Ishikawa (cell line): ENCODE data around the gene ALDH7A1.

Experiments used
- CEBPB ChIP-seq: IDR thresholded peaks from 2 replicates; pipeline ENCODE4 v1.6.1; 2012
- CREB1 ChIP-seq: IDR thresholded peaks from 2 replicates; pipeline ENCODE4 v1.6.1; 2012; ENCODE audit warnings: low read depth
- EGR1 ChIP-seq: IDR thresholded peaks from 2 replicates; pipeline ENCODE4 v1.6.1; 2012
- EP300 ChIP-seq: IDR thresholded peaks from 2 replicates; pipeline ENCODE4 v1.6.1; 2012; ENCODE audit warnings: borderline replicate concordance
- FOXM1 ChIP-seq: IDR thresholded peaks from 2 replicates; pipeline ENCODE4 v1.6.1; 2012; ENCODE audit warnings: low read depth, borderline replicate concordance
- MAX ChIP-seq: IDR thresholded peaks from 2 replicates; pipeline ENCODE4 v1.6.1; 2012
- NFIC ChIP-seq: IDR thresholded peaks from 2 replicates; pipeline ENCODE4 v1.6.1; 2012
- RAD21 ChIP-seq: IDR thresholded peaks from 2 replicates; pipeline ENCODE4 v1.6.1; 2012; ENCODE audit warnings: low read depth
- REST ChIP-seq: IDR thresholded peaks from 2 replicates; pipeline ENCODE4 v1.6.1; 2012; ENCODE audit warnings: low read depth, mild to moderate bottlenecking
- TAF1 ChIP-seq: IDR thresholded peaks from 2 replicates; pipeline ENCODE4 v1.6.1; 2012; ENCODE audit warnings: low read depth, mild to moderate bottlenecking
- TCF12 ChIP-seq: IDR thresholded peaks from 2 replicates; pipeline ENCODE4 v1.6.1; 2012; ENCODE audit warnings: low read depth
- TEAD4 ChIP-seq: IDR thresholded peaks from 2 replicates; pipeline ENCODE4 v1.6.1; 2012
- USF1 ChIP-seq: IDR thresholded peaks from 2 replicates; pipeline ENCODE4 v1.6.1; 2012
- YY1 ChIP-seq: IDR thresholded peaks from 2 replicates; pipeline ENCODE4 v1.6.1; 2012; ENCODE audit warnings: low read depth
- ZBTB7A ChIP-seq: IDR thresholded peaks from 2 replicates; pipeline ENCODE4 v1.6.1; 2012; ENCODE audit warnings: low read depth

Gene ALDH7A1

GRCh38 chr5:126523818-126524510, 71.1 kb downstream of the ALDH7A1 start:
- TF ChIP-seq MAX (no peak), RAD21 (no peak), TAF1 (no peak), USF1 (no peak), TEAD4 (no peak), NFIC (no peak), CEBPB (no peak), EGR1 (no peak), CREB1 (no peak)

GRCh38 chr5:126521130-126521529, 73.9 kb downstream of the ALDH7A1 start:
- no peak for TF ChIP-seq TCF12
- no peak for TF ChIP-seq ZBTB7A
- TF ChIP-seq MAX: no peak
- TF ChIP-seq TEAD4: no peak
- no peak for TF ChIP-seq EP300
- TF ChIP-seq TAF1: no peak
- no peak for TF ChIP-seq FOXM1
- no peak for TF ChIP-seq EGR1
- no peak for TF ChIP-seq REST
- no peak for TF ChIP-seq USF1
- TF ChIP-seq CEBPB: no peak
- TF ChIP-seq RAD21: no peak
- TF ChIP-seq CREB1: no peak
- no peak for TF ChIP-seq NFIC
- no peak for TF ChIP-seq YY1

GRCh38 chr5:126520593-126520953, 74.4 kb downstream of the ALDH7A1 start:
- TF ChIP-seq FOXM1 (no peak), RAD21 (no peak), TAF1 (no peak), TEAD4 (no peak), CREB1 (no peak), CEBPB (no peak), MAX (no peak), NFIC (no peak), YY1 (no peak), USF1 (no peak), REST (no peak)

GRCh38 chr5:126519637-126520592, 75.1 kb downstream of the ALDH7A1 start:
- TF ChIP-seq EGR1 (no peak), NFIC (0 out of 2 replicates have a peak, but pooled peaks have one; percentile 19), ZBTB7A (no peak), TEAD4 (no peak), FOXM1 (no peak)

- TF ChIP-seq TEAD4: peak; percentile 57; the same call in 1 of the 2 replicates
Observed at GRCh38 chr5:126519223-126519622, 75.8 kb downstream of the ALDH7A1 start.
